Hepatocyte (in vitro differentiated cells): ENCODE results near the gene AP3B2. TPM values are rescaled to one million over a fixed set of nuclear protein-coding genes. Genes with fewer than 3 reads are reported as not detected.
A peak's percentile ranks its signal among the peaks of the same experiment; 100 is the strongest.
"Not testable (repeated sequence)": the region's sequence is repeated elsewhere in the genome, so short reads cannot be mapped to it uniquely, and the experiment has no call there.

Source experiments
- DNase-seq: peaks from one replicate; pipeline ENCODE4 v3.0.0-alpha.2; 2016; ENCODE audit warnings: low spot score
- H2AFZ ChIP-seq: fragments of 200-600 bp; sonication (generic); 2 replicates; pipeline ENCODE4 v1.6.0; 2016; ENCODE audit warnings: antibody characterized with exemption, mild to moderate bottlenecking
- H3K27ac ChIP-seq: fragments of 200-600 bp; sonication (generic); 2 replicates; pipeline ENCODE4 v1.5.1; 2016; ENCODE audit warnings: mild to moderate bottlenecking
- H3K27me3 ChIP-seq: fragments of 200-600 bp; sonication (generic); 2 replicates; pipeline ENCODE4 v1.6.1; 2016
- H3K36me3 ChIP-seq: fragments of 200-600 bp; sonication (generic); replicated peaks from 2 replicates; pipeline ENCODE4 v1.5.1; 2016; ENCODE audit warnings: low read depth; ENCODE audit not compliant: insufficient read depth
- H3K4me1 ChIP-seq: fragments of 200-600 bp; sonication (generic); 2 replicates; pipeline ENCODE4 v1.5.1; 2016; ENCODE audit warnings: mild to moderate bottlenecking, moderate library complexity; ENCODE audit not compliant: insufficient read depth
- H3K4me2 ChIP-seq: fragments of 200-600 bp; sonication (generic); 2 replicates; pipeline ENCODE4 v1.6.0; 2016
- H3K4me3 ChIP-seq: fragments of 200-600 bp; sonication (generic); 2 replicates; pipeline ENCODE4 v1.5.1; 2016; ENCODE audit warnings: mild to moderate bottlenecking
- H3K79me2 ChIP-seq: fragments of 200-600 bp; sonication (generic); 2 replicates; pipeline ENCODE4 v1.6.0; 2017; ENCODE audit warnings: mild to moderate bottlenecking
- H3K9me2 ChIP-seq: fragments of 200-600 bp; sonication (generic); replicated peaks from 2 replicates; pipeline ENCODE4 v1.6.0; 2017; ENCODE audit warnings: mild to moderate bottlenecking; ENCODE audit not compliant: insufficient read depth
- H3K9me3 ChIP-seq: fragments of 200-600 bp; sonication (generic); 2 replicates; pipeline ENCODE4 v1.5.1; 2016; ENCODE audit warnings: low read depth, mild to moderate bottlenecking
- H4K20me1 ChIP-seq: fragments of 200-600 bp; sonication (generic); 2 replicates; pipeline ENCODE4 v1.6.0; 2016; ENCODE audit warnings: mild to moderate bottlenecking; ENCODE audit not compliant: insufficient read depth, poor library complexity, severe bottlenecking
- EZH2 ChIP-seq: fragments of 200-600 bp; sonication (generic); IDR thresholded peaks from 2 replicates; pipeline ENCODE4 v1.6.1; 2016; ENCODE audit warnings: antibody characterized with exemption, mild to moderate bottlenecking, borderline replicate concordance
- EZH2phosphoT487 ChIP-seq: fragments of 200-600 bp; sonication (generic); IDR thresholded peaks from one replicate; pipeline ENCODE4 v1.6.1; 2018; ENCODE audit warnings: antibody characterized with exemption, mild to moderate bottlenecking, low read depth, moderate library complexity; ENCODE audit not compliant: unreplicated experiment, severe bottlenecking
- WGBS: methylation state at CpG from one replicate; pipeline ENCODE4 v1.1.6; 2016; ENCODE audit warnings: low lambda C conversion rate; ENCODE audit errors: missing lambda C conversion rate; 5-methylcytosine and 5-hydroxymethylcytosine counted together
- polyA plus RNA-seq: library from polyadenylated mRNA; unstranded; fragments of >200 nt; fragmentation: Nextera tagmentation; extraction: Ambion mirVana; gene quantifications from 2 replicates; pipeline ENCODE4 v1.2.1, GENCODE V29; 2016
- total RNA-seq: library from RNA; depleted of rRNA; stranded (reverse); fragments of >200 nt; gene quantifications from 2 replicates; pipeline ENCODE4 v1.2.3, GENCODE V29; 2014
- TF ChIP-seq, protein P1 (sequence below): fragments of 200-600 bp; sonication (generic); IDR thresholded peaks from 2 replicates; pipeline ENCODE4 v1.5.1; 2016; ENCODE audit warnings: antibody characterized with exemption, mild to moderate bottlenecking; ENCODE audit not compliant: poor library complexity

Gene AP3B2
- total and polyA plus RNA-seq, 2 experiments from 2014 or later = 2.3 to 2.9 TPM

GRCh38 chr15:82646250-82647044 is 63.2 kb downstream of the AP3B2 start:
- DNase-seq = peak; percentile 16
- 35% methylated on average over 45 of the region's 56 CpGs for WGBS
- H3K9me3 ChIP-seq = no peaks in the 10 kb centered on the region
- TF ChIP-seq EZH2phosphoT487 = no peak
- peak; percentile 54 for TF ChIP-seq EZH2
- TF ChIP-seq, protein P1, sequence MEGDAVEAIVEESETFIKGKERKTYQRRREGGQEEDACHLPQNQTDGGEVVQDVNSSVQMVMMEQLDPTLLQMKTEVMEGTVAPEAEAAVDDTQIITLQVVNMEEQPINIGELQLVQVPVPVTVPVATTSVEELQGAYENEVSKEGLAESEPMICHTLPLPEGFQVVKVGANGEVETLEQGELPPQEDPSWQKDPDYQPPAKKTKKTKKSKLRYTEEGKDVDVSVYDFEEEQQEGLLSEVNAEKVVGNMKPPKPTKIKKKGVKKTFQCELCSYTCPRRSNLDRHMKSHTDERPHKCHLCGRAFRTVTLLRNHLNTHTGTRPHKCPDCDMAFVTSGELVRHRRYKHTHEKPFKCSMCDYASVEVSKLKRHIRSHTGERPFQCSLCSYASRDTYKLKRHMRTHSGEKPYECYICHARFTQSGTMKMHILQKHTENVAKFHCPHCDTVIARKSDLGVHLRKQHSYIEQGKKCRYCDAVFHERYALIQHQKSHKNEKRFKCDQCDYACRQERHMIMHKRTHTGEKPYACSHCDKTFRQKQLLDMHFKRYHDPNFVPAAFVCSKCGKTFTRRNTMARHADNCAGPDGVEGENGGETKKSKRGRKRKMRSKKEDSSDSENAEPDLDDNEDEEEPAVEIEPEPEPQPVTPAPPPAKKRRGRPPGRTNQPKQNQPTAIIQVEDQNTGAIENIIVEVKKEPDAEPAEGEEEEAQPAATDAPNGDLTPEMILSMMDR = no peak
- H3K27me3 ChIP-seq = peaks cover 92% of the 10 kb centered on the region
- no peaks in the 10 kb centered on the region for H3K79me2 ChIP-seq
- H4K20me1 ChIP-seq = no peaks in the 10 kb centered on the region
- H3K4me2 ChIP-seq = peak overlapping the region; percentile 94
- no peak overlapping the region for H2AFZ ChIP-seq
- H3K4me3 ChIP-seq = no peak overlapping the region
- H3K36me3 ChIP-seq = no peaks in the 10 kb centered on the region
- H3K27ac ChIP-seq = no peak overlapping the region
- H3K9me2 ChIP-seq = no peaks in the 10 kb centered on the region
- H3K4me1 ChIP-seq = peaks cover 5% of the 10 kb centered on the region

DNA sequence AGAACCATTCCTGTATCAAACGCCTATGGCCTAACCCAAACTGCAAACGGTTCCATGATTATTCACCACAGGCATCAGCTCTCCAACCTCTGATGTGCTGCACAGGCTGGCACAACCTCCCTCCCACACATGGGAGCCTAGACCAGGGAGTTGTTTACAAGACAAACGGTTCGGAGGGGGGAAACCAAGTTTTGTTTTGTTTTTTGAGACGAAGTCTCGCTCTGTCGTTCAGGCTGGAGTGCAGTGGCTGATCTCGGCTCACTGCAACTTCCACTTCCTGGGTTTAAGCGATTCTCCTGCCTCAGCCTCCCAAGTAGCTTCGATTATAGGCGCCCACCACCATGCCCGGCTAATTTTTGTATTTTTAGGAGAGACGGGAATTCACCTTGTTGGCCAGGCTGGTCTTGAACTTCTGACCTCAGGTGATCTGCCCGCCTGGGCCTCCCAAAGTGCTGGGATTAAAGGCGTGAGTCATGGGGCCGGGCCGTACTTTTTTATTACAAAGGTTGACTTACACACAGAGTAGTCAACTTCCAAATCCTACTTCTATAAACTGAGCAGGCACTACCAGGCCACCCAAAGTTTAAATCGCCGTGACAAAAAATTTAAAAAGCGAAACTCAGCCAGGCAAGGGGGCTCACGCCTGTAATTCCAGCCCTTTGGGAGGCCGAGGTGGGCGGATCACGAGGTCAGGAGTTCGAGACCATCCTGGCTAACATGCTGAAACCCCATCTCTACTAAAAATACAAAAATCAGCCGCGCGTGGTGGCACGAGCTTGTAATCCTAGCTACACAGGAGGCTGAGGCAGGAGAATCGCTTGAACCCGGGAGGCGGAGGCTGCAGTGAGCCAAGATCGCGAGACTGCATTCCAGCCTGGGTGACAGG is 64.5 kb downstream of the AP3B2 start:
- not testable (repeated sequence) for H3K79me2 ChIP-seq, H2AFZ ChIP-seq, H3K9me3 ChIP-seq, DNase-seq, H3K36me3 ChIP-seq, H3K27ac ChIP-seq, H3K4me1 ChIP-seq, H3K4me3 ChIP-seq, H3K9me2 ChIP-seq, H4K20me1 ChIP-seq, H3K4me2 ChIP-seq
- WGBS = 89% methylated on average over 34 of the region's 34 CpGs
- peaks cover 100% of the 10 kb centered on the region for H3K27me3 ChIP-seq

DNA sequence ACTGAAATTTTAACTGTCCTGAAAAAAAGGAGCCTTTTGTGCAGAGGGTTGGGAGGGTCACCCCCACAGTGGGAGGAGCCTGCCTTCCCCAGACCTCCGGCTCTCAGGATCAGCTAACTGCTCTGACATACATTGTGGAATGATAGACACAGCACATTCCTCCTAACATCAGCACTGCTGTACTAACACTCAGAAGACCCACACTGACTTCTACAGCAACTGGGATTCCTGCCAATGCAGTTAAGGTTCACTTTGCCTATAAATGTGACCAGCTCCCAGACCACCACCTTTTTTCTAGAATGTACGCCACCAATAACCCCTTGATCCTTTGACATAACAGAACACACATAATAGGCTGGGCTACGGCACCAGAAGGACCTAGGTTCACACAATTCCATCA is 65.7 kb downstream of the AP3B2 start:
- Histone ChIP-seq H3K27ac (no peak overlapping the region), H3K4me2 (no peak overlapping the region), H3K79me2 (no peaks in the 10 kb centered on the region), H4K20me1 (no peaks in the 10 kb centered on the region), H3K9me2 (no peaks in the 10 kb centered on the region), H3K27me3 (peaks cover 100% of the 10 kb centered on the region), H3K4me1 (peaks cover 5% of the 10 kb centered on the region), H2AFZ (no peak overlapping the region), H3K9me3 (no peaks in the 10 kb centered on the region), H3K36me3 (no peaks in the 10 kb centered on the region), H3K4me3 (no peak overlapping the region)
- TF ChIP-seq, protein P1 = no peak
- TF ChIP-seq EZH2 = no peak
- no peak for TF ChIP-seq EZH2phosphoT487
- WGBS = 47% methylated on average over 3 of the region's 3 CpGs
- DNase-seq = no peak

GRCh38 chr15:82642656-82643055 is 67.0 kb downstream of the AP3B2 start:
- H2AFZ ChIP-seq = no peak overlapping the region
- 61% methylated on average over 3 of the region's 3 CpGs for WGBS
- no peak for DNase-seq
- no peak overlapping the region for H3K27ac ChIP-seq
- no peaks in the 10 kb centered on the region for H3K4me1 ChIP-seq
- no peaks in the 10 kb centered on the region for H3K9me3 ChIP-seq
- no peak overlapping the region for H3K4me2 ChIP-seq
- H3K36me3 ChIP-seq = no peaks in the 10 kb centered on the region
- peaks cover 99% of the 10 kb centered on the region for H3K27me3 ChIP-seq
- no peaks in the 10 kb centered on the region for H4K20me1 ChIP-seq
- H3K4me3 ChIP-seq = no peak overlapping the region
- TF ChIP-seq EZH2phosphoT487 (no peak), EZH2 (no peak)
- TF ChIP-seq, protein P1 = no peak
- H3K9me2 ChIP-seq = no peaks in the 10 kb centered on the region
- H3K79me2 ChIP-seq = no peaks in the 10 kb centered on the region
